Activated CD4-positive, alpha-beta T cell treated with anti-CD3 and anti-CD28 coated beads, Interleukin-2, amount 50 U/mL, for 1 hour (primary cell): ENCODE results near the gene CEP43.

Experiments used
- DNase-seq: peaks from one replicate; pipeline ENCODE4 v3.0.0-alpha.2; 2020

Gene CEP43, protein sequence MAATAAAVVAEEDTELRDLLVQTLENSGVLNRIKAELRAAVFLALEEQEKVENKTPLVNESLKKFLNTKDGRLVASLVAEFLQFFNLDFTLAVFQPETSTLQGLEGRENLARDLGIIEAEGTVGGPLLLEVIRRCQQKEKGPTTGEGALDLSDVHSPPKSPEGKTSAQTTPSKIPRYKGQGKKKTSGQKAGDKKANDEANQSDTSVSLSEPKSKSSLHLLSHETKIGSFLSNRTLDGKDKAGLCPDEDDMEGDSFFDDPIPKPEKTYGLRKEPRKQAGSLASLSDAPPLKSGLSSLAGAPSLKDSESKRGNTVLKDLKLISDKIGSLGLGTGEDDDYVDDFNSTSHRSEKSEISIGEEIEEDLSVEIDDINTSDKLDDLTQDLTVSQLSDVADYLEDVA

DNA sequence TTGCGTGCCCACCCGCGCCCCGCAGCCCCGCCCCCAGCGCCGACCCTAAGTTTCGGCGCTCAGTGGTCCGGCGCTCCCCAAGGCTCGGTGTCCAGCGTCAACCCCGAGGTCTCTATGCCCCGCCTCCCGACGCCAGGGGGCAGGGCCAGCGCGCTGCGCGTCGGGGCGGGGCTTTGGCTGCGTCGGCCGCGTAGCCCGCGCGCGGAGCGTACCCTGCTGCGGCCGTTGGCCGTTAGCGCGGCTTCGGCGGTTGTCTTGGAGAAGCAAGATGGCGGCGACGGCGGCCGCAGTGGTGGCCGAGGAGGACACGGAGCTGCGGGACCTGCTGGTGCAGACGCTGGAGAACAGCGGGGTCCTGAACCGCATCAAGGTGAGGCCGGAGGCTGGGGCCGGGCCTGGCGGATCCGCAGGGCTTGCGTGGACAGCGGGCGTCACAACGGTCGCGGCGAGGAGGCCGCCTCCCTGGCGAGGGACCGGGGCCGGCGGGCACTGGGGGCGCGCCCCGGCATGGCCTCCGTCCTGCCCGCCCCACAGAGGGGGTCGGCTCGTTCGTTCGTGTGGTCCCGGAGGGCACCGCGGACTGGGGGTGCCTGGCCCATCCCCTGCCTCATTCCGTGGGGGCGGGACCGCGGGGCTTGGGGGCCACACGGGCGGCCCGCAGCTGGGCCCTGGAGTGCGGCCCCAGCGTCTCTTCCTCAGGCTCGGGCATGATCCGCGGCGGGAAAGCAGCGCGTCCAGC is at the start of gene CEP43:
TSS of gene CEP43 (plus strand) at position 253 of the 739 bp plus-strand sequence. CDS start at position 269, 16 bp downstream.
- peak; percentile 74 for DNase-seq

DNA sequence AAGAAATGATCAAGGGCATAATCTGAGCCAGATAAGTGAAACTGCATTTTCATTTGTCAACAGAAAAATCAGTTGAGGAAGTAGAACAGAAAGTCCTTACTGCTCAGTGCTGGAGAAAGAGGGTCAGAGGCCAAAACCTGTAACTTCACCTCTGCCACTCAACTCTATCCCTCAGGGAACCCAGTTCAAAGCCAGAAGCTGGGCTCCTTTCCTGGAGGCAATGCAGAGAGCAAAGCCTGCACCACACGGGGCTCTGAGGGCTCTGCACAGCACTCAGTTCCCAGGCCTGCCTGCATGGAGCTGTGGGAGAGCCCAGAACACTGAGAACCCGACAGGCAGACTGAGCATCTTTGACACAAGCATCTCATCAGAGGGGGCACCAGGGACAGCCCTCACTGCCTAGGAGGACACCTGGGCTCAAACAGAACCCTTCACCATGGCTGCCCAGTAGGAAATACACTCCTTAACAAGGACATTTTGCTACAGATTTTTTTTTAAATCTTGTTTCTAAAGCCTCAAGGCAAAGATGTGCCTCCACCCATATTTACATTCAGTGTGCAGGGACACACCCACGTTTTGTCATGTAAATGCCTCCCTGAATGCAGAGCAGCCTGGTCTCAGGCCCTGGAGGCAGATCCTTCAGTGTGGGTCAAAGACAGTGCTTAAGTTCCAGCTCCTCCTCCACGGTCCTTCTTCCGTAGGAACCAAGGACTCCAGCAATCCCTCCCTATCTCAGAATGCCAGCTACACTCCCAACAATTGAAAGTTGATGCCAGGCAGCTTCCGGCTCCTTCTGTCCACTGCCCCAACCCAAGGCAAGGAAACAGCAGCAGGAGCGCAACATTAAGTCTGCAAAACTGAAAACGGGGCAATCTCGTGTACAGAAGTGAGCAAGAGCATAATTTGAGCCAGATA is 49.4 kb upstream of the CEP43 start:
- no peak for DNase-seq

DNA sequence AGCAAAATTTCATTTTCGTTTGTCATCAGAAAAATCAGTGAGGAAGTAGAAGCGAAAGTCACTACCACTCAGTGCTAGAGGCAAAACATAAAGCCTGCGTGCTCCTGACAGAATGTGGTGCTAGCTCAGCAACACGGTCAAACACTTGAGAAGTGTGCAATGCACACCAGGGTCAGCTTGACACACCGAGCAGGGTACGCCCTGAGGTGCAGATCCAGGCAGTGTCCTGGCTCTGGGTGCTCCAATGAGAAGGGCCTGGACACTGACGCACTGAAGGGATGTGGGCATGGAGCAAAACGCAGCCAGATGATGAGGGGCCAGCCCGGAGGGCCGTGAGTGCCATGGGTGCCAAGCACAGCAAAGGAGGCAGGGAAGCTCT is 48.8 kb upstream of the CEP43 start:
- DNase-seq, result no peak

DNA sequence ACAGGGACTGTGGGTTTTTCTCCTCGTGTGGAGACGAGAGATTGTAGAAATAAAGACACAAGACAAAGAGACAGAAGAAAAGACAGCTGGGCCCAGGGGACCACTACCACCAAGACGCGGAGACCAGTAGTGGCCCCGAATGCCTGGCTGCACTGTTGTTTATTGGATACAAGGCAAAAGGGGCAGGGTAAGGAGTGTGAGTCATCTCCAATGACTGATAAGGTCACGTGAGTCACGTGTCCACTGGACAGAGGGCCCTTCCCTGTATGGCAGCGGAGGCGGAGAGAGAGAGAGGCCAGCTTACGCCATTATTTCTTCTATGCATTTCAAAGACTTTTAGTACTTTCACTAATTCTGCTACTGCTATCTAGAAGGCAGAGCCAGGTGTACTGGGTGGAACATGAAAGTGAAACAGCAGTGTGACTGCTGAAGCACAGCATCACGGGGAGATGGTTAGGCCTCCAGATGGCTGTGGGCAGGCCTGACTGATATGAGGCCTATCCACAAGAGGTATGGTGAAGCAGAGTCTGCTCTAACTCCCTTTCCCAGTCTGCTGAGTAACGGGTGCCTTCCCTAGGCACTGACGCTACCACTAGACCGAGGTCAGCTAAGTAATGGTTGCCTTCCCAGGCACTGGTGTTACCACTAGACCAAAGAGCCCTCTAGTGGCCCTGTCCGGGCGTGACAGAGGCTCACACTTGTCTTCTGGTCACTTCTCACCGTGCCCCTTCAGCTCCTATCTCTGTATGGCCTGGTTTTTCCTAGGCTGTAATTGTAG is 48.1 kb upstream of the CEP43 start:
- DNase-seq, result peak; percentile 58

DNA sequence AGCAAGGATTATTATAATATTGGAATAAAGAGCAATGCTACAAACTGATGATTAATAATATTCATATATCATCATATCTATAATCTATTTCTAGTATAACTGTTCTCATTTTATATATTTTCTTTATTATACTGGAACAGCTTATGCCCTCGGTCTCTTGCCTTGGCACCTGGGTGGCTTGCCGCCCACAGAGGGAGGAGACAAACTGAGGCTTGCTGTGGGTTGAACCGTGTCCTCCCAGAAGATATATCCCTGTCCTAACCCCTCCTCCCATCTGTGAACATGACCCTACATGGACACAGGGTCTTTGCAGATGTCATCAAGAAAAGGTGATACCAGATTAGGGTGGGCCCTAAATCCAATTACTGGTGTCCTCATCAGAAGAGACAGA is 47.5 kb upstream of the CEP43 start:
- DNase-seq, result no peak

DNA sequence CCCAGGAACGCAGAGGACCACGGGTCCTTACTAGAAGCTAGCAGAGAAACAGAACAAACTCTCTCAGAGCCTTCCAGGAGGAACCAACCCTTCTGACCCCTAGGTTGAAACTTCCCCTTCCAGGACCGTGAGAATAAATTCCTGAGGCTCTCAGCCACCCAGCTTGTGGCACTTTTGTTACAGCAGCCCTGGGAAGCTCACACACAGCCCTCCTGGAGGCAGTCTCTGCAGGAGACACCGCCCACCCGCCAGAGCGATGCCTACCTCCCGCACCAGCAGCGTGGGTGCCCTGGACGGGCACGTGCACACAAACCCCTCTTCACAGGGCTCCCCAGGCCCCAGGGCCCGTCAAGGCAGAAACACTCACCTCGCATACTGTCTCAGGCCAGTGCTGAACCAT is 47.1 kb upstream of the CEP43 start:
- DNase-seq, result no peak

DNA sequence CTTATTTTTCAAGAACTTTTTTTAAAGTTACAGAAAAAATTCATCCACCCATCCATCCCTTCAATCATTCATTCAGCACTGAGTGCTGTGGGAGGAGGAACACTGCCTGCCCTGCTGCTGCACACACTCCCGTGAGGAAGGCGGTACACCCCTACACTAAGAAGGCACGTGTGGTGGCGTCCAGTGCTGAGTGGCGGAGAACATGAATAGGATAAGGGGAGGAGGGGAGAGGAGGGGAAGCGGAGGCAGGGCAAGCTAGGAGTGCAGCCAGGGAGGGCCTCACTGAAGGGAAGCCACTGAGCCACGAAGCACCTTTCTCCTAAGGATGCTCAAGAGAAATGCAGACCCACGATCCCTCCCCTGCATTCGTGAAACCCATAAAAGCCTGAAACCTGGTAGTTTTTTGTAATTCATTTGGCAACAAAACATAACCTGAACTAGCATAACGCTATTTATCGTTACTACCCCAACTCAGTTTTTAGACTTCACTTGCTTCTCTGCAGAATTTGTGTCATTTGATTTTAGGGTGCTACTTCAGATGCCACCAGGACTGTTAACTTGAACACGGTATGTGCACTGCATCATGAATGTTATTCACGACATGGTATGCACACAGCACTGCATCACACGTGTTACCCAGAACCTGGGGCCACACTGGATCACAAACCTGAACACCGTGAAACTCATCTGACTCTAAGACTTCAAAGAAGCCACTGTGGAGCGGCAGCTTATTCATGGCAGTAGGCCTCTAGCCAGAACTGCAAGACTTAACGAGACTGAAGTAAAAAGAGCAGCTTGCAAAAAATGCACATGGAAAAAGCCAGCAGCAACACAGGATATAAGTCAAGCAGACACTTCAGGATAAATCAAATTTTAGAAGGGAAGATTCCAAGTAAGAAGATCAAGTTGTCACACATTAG is 46.4 kb upstream of the CEP43 start:
- peak; percentile 40 for DNase-seq

DNA sequence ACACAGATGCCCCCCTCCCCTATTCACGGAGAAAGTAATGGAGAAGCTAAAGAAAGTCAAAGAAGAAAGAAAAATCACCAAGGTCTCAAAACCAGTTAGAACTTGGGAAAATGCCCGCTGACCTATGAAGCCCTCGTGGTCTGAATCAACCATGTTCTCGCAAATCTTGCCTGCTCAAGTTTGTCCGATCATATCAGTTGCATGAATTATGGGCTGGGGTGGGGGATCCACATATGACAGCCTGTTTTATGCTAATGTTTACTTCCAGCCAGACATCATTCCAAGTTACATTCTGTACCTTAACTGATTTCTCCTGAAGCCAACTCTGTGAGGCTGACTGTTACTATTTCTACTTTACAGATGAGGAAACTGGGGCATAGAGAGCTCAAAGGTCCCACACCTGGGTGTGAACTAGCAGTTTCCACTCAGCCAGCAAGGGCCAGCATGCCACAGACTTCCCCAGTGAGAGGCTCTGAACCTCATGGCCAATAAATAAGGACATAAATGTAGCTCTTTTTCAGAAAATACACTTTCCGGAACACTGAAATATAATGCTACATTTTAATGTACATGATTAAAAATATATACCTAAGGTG is 45.0 kb upstream of the CEP43 start:
- no peak for DNase-seq

DNA sequence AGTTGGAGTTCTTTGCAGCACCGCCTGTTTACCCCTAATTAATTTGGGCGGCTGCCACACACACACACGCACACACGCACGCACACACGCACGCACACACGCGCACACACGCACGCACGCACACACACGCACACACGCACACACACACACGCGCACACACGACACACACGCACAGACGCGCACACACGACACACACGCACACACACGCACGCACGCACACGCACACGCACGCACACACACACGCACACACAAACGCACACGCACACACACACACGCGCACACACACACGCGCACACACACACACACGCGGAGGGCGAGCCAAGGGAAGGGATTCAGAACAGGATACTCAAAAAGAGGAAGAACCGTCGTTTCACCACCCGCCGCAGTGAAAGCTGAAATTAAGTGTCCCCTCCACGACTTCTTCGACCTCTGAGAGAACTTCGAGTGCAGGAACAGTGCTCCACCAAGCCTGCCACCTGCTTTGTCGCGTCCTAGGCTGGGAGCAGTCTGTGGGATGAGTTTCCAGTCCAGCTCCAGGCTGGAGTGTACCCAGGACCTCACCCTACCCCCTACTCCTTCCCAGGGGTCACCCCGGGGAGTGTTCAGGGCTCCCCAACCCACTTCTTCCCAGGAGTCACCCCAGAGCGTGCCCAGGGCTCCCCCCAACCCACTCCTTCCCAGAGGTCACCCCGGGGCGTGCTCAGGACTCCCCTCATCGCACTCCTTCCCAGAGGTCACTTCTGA is 43.9 kb upstream of the CEP43 start:
- no peak for DNase-seq

DNA sequence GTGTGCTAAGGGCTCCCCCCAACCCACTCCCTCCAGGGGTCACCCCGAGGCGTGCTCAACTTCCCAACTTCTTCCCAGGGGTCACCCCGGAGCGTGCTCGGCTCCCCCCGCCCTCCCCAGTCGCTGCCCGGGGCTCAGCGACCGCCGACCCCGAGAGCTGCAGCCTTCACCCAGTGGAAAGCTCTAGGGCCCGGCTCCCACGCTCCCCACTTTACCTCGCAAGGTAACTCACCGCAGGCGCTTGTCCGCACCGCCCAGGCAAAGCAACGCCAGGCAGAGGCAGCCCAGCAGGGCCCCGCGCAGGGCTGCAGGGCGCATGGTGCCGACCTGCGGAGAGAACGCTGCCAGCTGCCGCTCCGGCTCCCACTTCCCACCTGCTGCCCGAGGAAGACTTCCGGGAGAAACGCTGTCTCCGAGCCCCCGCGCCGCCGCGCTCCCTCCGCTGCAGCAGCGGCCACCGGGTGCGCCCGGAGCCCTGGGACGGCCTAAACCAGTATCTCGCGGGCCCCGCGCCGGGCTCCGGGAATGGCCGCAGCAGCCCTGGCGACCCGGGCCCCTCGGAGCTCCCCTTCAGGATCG is 43.2 kb upstream of the CEP43 start:
- no peak for DNase-seq

DNA sequence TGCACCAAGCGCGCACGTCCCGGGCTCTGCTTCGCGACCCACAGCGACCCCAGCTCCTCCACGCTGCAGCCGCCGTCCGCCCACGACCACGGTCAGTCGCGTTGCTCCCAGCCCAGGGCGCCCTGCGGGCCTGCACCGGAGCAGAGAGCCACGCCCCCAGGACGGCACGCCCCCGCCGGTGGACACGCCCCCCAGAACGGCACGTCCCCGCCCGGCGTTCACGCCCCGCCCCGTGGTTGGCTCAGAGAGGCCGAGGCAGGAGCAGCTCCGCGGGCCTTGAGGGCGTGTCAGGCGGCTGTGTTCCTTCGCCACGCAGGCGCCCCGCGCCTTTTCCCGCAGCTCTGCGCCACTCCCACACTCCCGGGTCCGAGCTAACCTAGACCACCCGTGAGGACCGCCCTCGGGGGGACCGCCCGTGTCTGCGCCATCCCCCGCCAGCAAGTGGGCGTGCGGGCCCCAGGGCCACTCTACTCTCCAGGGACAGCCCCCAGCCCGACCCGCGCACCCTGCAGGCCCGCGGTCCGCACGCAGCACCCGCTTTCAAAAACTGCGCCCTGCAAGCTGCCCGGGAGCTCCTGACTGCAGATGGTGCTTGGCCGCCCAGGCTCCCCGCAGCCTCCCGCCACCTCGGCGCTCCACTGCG is 42.6 kb upstream of the CEP43 start, which contains the start of gene RNASET2:
TSS of gene RNASET2 (minus strand) at position 107 of the 643 bp plus-strand sequence. CDS start 368 bp downstream, outside the sequence.
- DNase-seq, result peak; percentile 99

DNA sequence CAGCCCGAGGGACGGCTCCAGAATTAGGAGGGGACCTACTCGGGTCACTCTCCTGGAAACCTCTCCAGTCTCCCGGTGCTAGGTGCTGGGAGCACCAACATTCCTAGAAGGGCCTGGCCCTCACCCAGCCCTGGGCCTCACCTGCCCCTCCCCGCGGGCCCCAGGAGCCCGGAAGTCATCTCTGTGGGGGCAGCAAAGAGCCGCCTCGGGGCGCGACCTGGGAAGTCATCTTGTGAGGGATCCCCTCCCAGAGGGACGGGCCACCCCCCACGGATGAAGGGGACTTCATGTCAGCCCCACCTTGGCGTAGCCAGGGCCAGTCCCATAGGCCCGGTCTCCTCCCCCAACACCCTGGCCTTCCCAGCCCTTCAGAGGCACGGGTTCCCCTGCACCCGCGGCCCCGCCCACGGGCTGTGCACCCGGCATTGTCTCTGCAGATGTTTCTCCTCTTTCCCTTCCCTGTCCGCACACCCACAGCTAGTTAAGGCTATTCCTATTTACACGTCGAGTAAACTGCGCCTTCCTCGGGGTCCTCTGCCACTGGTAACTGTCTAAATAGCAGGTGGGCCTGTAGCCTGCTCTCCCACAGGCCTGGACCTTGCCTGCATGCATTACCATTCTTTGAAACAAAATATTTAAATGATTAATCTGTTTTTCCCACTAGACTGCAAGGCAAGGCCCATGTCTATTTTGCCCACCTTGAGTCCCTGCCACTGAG is 42.0 kb upstream of the CEP43 start:
- peak; percentile 46 for DNase-seq

DNA sequence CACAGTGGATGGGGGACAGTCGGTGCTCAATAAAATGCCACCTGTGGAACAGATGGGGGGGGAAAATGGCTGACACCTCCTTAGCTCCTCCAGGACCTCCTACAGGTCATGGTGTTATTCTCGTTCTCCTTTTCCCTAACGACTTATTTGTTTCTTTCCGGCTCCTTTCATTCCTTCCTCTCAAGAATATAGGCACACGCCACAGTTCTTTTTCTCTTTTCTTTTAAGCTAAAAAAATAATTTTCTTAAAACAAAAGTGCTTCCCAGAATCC is 41.5 kb upstream of the CEP43 start:
- no peak for DNase-seq

DNA sequence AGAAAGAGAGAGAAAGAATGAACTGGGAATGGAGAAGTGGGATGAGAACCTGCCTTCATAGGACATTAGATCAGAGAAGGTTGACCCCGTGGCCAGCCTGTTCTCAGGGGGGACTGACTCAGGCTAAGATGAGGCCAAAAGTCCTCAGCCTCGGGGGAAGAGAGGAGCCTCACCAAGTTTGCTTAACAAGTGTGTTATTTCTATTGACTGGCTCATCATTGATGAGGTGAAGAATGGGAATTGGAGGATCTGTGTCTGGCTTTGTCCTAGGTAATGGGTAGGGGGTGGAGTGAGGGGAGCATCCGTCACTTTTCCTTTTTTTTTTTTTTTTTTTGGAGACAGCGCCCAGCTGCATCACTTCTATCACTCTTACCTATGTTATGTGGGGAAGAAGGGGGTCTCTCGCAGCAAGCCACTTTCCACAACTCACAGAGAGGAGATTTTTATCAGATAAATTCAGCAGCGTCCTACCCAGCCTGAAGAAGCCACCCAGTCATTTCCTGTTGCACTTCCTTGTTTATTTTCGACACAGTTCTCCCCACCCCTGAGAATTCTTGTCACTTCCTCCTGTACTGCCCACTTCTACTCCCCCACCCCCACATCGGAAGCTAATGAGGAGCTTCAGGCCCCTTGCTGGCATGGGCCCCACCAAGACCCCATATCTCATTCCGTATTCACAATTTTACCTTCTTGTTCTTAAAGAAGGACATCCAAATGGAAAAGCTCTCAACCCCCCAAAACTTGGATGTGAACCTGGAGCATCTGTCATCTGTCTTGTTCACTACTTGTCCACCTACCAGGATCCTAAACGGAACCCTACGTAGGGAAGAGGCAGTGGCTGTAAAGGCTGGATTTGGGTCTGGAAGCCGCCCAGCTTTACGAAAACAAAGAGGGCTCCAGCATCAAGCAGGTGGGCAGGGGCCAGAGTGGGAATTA is 40.0 kb upstream of the CEP43 start:
- DNase-seq, result peak; percentile 45

DNA sequence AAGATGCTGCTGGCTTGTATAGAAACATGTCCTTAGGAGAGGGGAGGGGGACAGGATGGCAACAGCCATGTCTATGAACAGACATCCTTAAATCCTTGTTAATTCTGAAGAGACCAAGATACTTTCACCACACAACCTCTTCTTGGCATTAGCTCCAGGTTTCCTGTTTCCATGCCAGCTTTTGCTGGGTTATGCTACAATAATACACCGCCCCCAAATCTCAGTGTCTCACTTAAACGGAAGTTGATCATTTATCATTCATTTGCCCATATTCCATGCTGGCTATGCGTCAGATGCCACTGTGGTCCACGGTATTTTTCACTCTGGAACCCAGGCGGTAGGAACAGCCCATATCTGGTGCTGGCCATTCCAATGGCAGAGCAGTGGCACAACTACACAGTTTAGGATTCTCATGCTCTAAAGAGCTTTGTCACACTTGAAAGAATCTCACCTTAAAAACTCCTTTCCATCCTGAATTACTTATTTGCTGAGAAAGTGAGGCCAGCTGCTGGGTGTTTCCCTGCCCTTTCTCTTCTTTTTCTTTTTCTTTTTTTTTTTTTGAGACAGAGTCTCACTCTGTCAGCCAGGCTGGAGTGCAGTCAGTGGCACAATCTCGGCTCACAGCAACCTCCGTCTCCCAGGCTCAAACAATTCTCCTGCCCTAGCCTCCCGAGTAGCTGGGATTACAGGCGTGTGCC is 39.1 kb upstream of the CEP43 start:
- DNase-seq, result no peak

DNA sequence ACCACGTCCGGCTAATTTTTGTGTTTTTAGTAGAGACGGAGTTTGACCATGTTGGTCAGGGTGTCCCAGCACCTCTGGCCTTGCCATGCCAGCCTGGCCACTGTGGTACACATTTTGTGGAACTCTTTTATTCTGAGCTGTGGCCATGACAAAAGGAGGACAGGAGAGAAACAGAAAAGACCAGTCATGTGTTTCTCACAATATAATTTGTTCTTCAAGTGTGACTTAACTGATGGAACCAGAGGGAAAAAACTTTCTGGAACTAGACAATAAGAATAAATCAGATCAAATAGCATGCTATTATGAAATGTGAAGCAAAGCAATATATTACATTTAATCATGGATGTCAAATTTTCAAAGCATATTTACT is 38.6 kb upstream of the CEP43 start:
- DNase-seq, result no peak

DNA sequence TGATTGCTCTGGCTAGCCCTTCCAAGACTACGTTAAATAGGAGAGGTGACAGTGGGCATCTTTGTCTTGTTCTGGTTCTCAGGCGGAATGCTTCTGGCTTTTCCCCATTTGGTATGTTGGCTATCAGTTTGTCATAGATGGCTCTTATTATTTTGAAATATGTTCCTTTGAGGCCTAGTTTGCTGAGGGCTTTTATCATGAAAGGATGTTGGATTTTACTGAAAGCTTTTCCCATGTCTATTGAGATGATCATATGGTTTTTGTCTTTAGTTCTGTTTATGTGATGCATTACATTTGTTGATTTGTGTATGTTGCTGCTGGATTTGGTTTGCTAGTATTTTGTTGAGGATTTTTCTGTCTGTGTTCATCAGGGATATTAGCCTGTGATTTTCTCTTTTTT is 32.9 kb upstream of the CEP43 start:
- DNase-seq, result no peak
